ENCODE data around the gene LCOR. TPM values are rescaled to one million over a fixed set of nuclear protein-coding genes. Genes with fewer than 3 reads are reported as not detected.
A peak's percentile ranks its signal among the peaks of the same experiment; 100 is the strongest.

Gene LCOR
- total RNA-seq, 1 donor from 2014 or later: 35.3 TPM

- H4K20me1 ChIP-seq (ENCODE audit: low read depth): peaks cover 48% of the 10 kb centered on the region
- H3F3A ChIP-seq (ENCODE audit: low read depth): peaks cover 21% of the 10 kb centered on the region
- no peak overlapping the region for H3K4me3 ChIP-seq
- no peak for DNase-seq (ENCODE audit: low spot score)
- H3K79me2 ChIP-seq (ENCODE audit: low read depth): peaks cover 100% of the 10 kb centered on the region
- no peak overlapping the region for H2AFZ ChIP-seq (replicated peaks)
- no peaks in the 10 kb centered on the region for H3K27me3 ChIP-seq
- H3K27ac ChIP-seq: peak overlapping the region; percentile 87
- no peak overlapping the region for H3K9ac ChIP-seq
- Mint-ChIP-seq H3K36me3 (peaks cover 19% of the 10 kb centered on the region), H3K27ac (no peak overlapping the region), H3K4me1 (peaks cover 7% of the 10 kb centered on the region), H3K4me3 (no peak overlapping the region), H3K27me3 (ENCODE audit: insufficient read depth, low read depth) (no peaks in the 10 kb centered on the region), H3K9me3 (peaks cover 12% of the 10 kb centered on the region)
- H3K36me3 ChIP-seq: peaks cover 4% of the 10 kb centered on the region
- peaks cover 27% of the 10 kb centered on the region for H3K4me1 ChIP-seq
- no peaks in the 10 kb centered on the region for H3K9me3 ChIP-seq (ENCODE audit: low read depth)
- TF ChIP-seq EZH2 (IDR thresholded peaks at IDR 0.05) (no peak), CTCF (IDR thresholded peaks at IDR 0.05) (no peak), EZH2phosphoT487 (IDR thresholded peaks at IDR 0.05) (no peak)
- no peak overlapping the region for H3K4me2 ChIP-seq
These were observed 70.7 kb downstream of the LCOR start for GRCh38 chr10:96902731-96903358.

DNA sequence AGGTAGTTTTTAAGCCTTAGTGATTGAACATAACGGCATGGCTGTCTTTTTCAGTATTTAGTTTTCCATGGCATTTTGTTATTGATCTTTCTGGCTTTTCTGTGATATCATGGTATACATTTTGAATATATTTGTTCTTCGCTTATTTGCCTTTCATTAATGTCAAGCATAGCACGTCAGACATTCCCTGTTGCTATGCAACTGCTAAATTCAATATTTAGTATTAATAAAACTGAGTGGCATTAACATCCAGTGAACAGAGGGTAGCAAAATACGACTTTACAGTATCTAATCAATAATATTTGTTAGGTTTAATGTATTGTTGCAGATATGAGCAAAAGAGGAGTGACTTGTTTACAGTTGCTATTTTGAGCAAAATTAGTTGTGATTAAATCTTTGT lies 72.5 kb downstream of the LCOR start:
- no peaks in the 10 kb centered on the region for H3K27me3 Mint-ChIP-seq (ENCODE audit: insufficient read depth, low read depth)
- Histone ChIP-seq H3K27me3 (no peaks in the 10 kb centered on the region), H3K36me3 (peaks cover 4% of the 10 kb centered on the region), H3K9me3 (ENCODE audit: low read depth) (no peaks in the 10 kb centered on the region), H3K9ac (no peak overlapping the region), H3K4me2 (no peak overlapping the region), H3F3A (ENCODE audit: low read depth) (peaks cover 20% of the 10 kb centered on the region), H3K79me2 (ENCODE audit: low read depth) (peaks cover 90% of the 10 kb centered on the region), H4K20me1 (ENCODE audit: low read depth) (peaks cover 34% of the 10 kb centered on the region), H3K4me3 (no peak overlapping the region), H3K27ac (no peak overlapping the region), H3K4me1 (peaks cover 27% of the 10 kb centered on the region), H2AFZ (replicated peaks) (no peak overlapping the region)
- DNase-seq (ENCODE audit: low spot score): no peak
- peaks cover 12% of the 10 kb centered on the region for H3K9me3 Mint-ChIP-seq
- H3K36me3 Mint-ChIP-seq: peaks cover 26% of the 10 kb centered on the region
- peaks cover 7% of the 10 kb centered on the region for H3K4me1 Mint-ChIP-seq
- no peak overlapping the region for H3K4me3 Mint-ChIP-seq
- no peak overlapping the region for H3K27ac Mint-ChIP-seq
- TF ChIP-seq CTCF (IDR thresholded peaks at IDR 0.05): no peak
- TF ChIP-seq EZH2 (IDR thresholded peaks at IDR 0.05): no peak
- TF ChIP-seq EZH2phosphoT487 (IDR thresholded peaks at IDR 0.05): no peak

DNA sequence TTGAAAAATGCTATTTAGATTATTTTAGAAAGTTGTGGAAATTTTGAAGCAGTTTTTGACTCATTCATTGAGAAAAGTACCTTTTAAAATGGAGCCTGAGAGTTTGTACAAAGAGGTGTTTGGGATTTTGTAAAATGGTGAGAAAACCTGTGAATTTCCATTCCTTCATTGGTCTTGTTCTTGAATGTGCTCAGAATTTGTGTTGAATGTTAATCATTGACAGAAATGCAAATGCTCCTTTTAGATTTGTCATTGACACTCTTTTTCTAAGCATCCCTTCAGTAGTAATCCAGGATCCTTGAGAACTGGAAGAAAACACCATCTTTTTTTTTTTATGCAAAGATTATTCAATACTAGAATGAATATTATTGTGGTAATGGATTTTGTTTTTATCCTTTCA lies 74.8 kb downstream of the LCOR start:
- H3K27me3 Mint-ChIP-seq (ENCODE audit: insufficient read depth, low read depth): peaks cover under 1% of the 10 kb centered on the region
- Histone ChIP-seq H3K4me1 (peaks cover 27% of the 10 kb centered on the region), H3K36me3 (peaks cover 4% of the 10 kb centered on the region), H3K4me3 (no peak overlapping the region), H3K27me3 (no peaks in the 10 kb centered on the region), H3K79me2 (ENCODE audit: low read depth) (peaks cover 90% of the 10 kb centered on the region), H3K27ac (no peak overlapping the region), H4K20me1 (ENCODE audit: low read depth) (peaks cover 44% of the 10 kb centered on the region), H3F3A (ENCODE audit: low read depth) (peaks cover 28% of the 10 kb centered on the region), H3K9me3 (ENCODE audit: low read depth) (no peaks in the 10 kb centered on the region), H3K9ac (no peak overlapping the region), H2AFZ (replicated peaks) (no peak overlapping the region), H3K4me2 (no peak overlapping the region)
- DNase-seq (ENCODE audit: low spot score): no peak
- H3K4me3 Mint-ChIP-seq: no peak overlapping the region
- H3K9me3 Mint-ChIP-seq: peaks cover 3% of the 10 kb centered on the region
- H3K27ac Mint-ChIP-seq: no peak overlapping the region
- no peak for TF ChIP-seq EZH2 (IDR thresholded peaks at IDR 0.05)
- TF ChIP-seq EZH2phosphoT487 (IDR thresholded peaks at IDR 0.05): no peak
- no peak for TF ChIP-seq CTCF (IDR thresholded peaks at IDR 0.05)
- H3K4me1 Mint-ChIP-seq: peaks cover 7% of the 10 kb centered on the region
- peaks cover 19% of the 10 kb centered on the region for H3K36me3 Mint-ChIP-seq

Measured in neural progenitor cell (in vitro differentiated cells).